Activated naive CD8-positive, alpha-beta T cell treated with anti-CD3 and anti-CD28 coated beads for 36 hours (primary cell): Measurements from ENCODE around the gene CC2D1A. TPM values are rescaled to one million over a fixed set of nuclear protein-coding genes. Genes with fewer than 3 reads are reported as not detected.

ENCODE experiments used
- DNase-seq: peaks from one replicate; pipeline ENCODE4 v3.0.0; 2021
- H3K27ac Mint-ChIP-seq: one replicate; pipeline ENCODE4 v1.8.0; 2022; ENCODE audit warnings: mild to moderate bottlenecking, moderate library complexity, mixed read lengths
- H3K27me3 Mint-ChIP-seq: one replicate; pipeline ENCODE4 v1.8.0; 2022; ENCODE audit warnings: mild to moderate bottlenecking, mixed read lengths
- H3K36me3 Mint-ChIP-seq: one replicate; pipeline ENCODE4 v1.8.0; 2021; ENCODE audit warnings: mild to moderate bottlenecking, mixed read lengths
- H3K4me1 Mint-ChIP-seq: one replicate; pipeline ENCODE4 v1.8.0; 2021; ENCODE audit warnings: mixed read lengths
- H3K4me3 Mint-ChIP-seq: one replicate; pipeline ENCODE4 v1.8.0; 2022; ENCODE audit warnings: mild to moderate bottlenecking, moderate library complexity, mixed read lengths
- H3K9me3 Mint-ChIP-seq: one replicate; pipeline ENCODE4 v1.8.0; 2022; ENCODE audit warnings: mixed read lengths
- total RNA-seq, 2 experiments: library from RNA; stranded (reverse); gene quantifications; one replicate each; pipeline ENCODE4 v1.2.3, GENCODE V29; 2021

The CC2D1A gene
- total RNA-seq, 2 experiments from 2014 or later: 24.4 to 25.0 TPM

DNA sequence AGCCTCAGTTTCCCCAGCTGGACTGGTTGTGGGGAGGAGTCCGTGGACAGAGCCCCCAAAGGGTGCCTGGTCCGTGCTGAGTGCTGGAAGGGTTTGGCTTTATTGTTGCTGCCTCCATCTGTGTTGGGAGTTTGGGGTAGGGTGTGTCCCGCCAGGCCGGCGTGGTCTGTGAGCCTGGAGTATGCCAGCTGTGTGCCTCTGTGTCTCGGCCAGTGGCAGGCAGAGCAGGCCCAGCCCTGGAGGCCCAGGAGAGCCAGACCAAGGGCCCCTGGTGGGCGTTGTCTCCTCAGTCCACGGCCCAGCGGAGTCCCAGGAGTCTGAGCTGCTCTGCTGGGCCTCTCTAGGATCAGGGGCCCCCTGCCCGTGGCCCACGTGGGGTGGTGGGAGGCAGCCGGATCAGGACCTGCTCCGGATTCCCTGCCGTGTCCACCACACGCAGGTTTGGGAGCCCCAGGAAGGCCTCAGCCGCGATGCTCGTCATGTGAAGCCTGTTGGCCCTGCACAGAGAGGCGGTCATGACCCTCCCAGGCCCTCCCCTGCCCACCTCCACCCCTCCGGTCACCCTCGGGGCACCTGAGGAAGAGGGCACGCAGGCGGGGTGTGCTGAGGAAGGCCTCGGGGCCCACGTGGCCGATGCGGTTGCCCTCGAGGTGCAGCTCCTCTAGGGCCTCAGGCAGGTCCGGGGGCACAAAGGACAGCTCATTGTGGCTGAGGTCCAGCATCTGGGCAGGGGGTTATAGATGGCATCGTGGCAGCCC is 25.6 kb downstream of the CC2D1A start:
- Mint-ChIP-seq H3K4me1 (no peaks in the 10 kb centered on the region), H3K36me3 (peaks cover 9% of the 10 kb centered on the region), H3K9me3 (no peaks in the 10 kb centered on the region), H3K4me3 (no peak overlapping the region), H3K27ac (no peak overlapping the region), H3K27me3 (peaks cover 7% of the 10 kb centered on the region)
- no peak for DNase-seq

DNA sequence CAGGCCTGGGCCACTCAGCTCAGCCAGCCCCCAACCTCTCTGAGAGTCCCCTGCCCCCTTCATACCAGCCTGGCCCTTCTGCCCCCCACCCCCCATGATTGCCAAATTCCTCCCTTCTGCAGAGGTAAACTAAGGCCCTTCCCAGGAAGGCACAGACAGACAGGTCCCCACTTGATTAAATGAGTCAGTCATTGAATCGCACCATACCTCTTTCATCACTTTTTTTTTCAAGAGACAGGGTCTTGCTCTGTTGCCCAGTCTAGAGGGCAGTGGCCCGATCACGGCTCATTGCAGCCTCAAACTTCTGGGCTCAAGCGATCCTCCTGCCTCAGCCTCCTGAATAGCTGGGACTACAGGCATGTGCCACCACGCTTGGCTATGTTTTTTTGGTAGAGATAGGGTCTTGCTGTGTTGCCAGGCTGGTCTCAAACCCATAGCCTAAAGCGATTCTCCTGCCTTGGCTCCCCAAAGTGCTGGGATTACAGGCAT is 26.2 kb downstream of the CC2D1A start:
- Mint-ChIP-seq H3K9me3 (no peaks in the 10 kb centered on the region), H3K4me1 (no peaks in the 10 kb centered on the region), H3K27me3 (peaks cover 8% of the 10 kb centered on the region), H3K36me3 (peaks cover 6% of the 10 kb centered on the region), H3K27ac (no peak overlapping the region), H3K4me3 (no peak overlapping the region)
- no peak for DNase-seq

DNA sequence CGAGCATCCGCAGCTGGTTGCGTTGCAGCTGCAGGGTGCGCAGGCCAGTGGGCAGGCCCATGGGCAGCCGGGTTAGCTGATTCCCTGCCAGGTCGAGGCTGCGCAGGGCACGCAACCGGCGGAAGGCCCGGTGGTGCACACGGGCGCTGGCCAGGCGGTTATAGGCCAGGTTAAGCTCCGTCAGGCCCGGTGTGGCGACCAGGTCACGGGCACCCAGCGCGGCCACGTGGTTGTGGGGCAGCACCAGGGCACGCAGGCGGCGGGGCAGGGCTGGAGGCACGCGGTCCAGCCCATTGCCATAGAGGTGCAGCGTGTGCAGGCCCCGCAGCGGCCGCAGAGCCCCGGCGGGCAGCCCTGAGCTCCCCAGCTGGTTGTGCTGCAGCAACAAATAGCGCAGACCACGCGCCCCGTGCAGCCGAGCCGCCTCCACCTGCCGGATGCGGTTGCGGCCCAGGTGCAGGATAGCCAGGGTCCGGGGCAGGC is 27.0 kb downstream of the CC2D1A start:
- no peak overlapping the region for H3K4me3 Mint-ChIP-seq
- H3K27ac Mint-ChIP-seq: no peak overlapping the region
- H3K36me3 Mint-ChIP-seq: peaks cover 4% of the 10 kb centered on the region
- H3K4me1 Mint-ChIP-seq: no peaks in the 10 kb centered on the region
- no peaks in the 10 kb centered on the region for H3K9me3 Mint-ChIP-seq
- DNase-seq: no peak
- H3K27me3 Mint-ChIP-seq: peaks cover 14% of the 10 kb centered on the region

DNA sequence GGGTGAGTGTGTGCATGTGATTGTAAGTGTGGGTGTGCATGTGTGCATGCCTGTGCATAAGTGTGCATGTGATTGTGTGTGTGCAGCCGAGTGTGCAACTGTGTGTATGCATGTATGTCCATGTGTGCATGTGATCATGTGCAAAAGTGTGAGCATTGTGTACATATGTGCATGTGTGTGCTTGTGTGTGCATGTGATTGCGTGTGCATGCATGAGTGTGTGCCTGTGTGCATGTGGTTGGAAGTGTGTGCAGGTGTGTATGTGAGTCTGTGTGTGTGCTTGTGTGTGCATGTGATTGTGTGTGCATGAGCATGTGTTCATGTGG is 28.7 kb downstream of the CC2D1A start:
- DNase-seq: no peak
- H3K27me3 Mint-ChIP-seq: peaks cover 14% of the 10 kb centered on the region
- no peak overlapping the region for H3K4me3 Mint-ChIP-seq
- no peaks in the 10 kb centered on the region for H3K36me3 Mint-ChIP-seq
- H3K27ac Mint-ChIP-seq: no peak overlapping the region
- H3K4me1 Mint-ChIP-seq: no peaks in the 10 kb centered on the region
- H3K9me3 Mint-ChIP-seq: no peaks in the 10 kb centered on the region

DNA sequence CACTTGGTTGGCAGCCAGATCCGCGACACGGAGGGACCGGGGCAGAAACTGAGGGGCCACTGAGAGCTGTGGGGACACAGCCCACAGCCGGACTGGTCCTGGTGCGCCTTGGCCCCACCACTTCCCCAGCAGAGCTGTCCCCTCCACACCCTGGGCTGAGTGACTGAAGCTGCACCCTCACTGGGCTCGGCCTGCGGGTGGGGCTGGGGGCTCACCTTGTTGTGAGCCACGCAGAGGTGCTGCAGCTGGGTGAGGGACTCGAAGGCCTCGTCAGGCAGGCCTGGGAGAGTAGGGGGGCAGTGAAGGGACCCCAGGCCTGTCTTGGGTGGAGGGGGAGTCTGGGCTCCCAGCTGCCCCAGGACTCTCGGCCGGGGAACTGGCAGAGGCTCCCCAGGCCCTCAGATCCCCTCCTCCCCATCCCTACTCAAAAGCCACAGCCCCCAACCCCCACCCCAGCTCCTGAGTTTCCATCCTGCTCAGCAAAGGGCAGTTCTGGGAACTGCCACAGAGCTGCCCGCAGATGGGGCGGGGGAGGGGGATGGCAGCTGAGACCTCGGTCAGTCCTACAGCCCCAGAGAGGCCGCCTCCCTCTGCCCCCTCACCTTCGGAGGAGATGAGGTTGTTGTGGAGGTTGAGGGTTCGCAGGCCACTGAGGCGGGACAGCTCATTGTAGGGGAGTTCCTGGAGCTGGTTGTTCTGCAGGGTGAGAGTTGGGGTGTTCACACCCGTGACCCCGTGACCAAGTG is 29.9 kb downstream of the CC2D1A start:
- Mint-ChIP-seq H3K36me3 (no peaks in the 10 kb centered on the region), H3K27ac (no peak overlapping the region), H3K4me3 (no peak overlapping the region), H3K27me3 (peaks cover 14% of the 10 kb centered on the region), H3K9me3 (no peaks in the 10 kb centered on the region), H3K4me1 (no peaks in the 10 kb centered on the region)
- no peak for DNase-seq

DNA sequence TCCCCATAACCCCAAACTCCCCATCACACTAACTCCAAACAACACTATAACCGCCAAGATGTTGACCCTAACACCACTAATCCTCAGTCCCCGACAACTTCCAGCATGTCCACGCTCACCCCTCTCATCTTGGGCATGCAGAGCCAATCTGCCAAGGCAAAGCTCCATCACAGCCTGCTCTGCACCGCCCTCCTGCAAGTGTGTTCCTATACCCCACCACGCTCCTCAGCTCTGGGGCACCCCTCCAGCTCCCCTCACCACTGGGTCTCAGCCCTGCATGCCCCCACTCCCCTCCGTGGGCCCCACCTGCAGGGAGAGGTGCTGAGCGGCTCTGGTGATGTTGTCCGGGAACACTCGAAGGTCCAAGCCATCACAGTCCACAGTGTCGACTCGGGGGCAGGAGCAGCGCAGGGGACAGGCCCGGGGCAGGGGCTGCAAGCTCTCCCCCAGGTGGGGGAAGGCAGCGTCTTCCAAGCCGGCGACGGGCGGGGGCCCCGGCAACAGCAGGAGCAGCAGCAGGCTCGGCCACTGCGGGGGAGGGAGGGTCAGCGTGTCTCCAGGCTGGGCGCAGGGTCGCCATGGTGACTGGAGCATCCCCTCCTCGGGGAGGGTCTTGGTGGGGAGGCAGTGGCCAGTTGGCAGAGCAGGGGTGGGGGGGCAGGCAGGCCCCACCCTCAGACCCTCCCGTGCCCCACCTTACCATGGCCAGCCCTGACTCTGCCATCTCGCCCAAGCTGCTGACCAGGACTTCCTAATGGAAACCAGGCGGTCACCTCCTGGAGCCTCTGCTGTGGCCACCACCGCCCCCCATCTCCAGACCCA is 31.7 kb downstream of the CC2D1A start:
- no peak overlapping the region for H3K4me3 Mint-ChIP-seq
- no peak overlapping the region for H3K27ac Mint-ChIP-seq
- no peaks in the 10 kb centered on the region for H3K4me1 Mint-ChIP-seq
- no peaks in the 10 kb centered on the region for H3K9me3 Mint-ChIP-seq
- peaks cover 14% of the 10 kb centered on the region for H3K27me3 Mint-ChIP-seq
- no peaks in the 10 kb centered on the region for H3K36me3 Mint-ChIP-seq
- no peak for DNase-seq

DNA sequence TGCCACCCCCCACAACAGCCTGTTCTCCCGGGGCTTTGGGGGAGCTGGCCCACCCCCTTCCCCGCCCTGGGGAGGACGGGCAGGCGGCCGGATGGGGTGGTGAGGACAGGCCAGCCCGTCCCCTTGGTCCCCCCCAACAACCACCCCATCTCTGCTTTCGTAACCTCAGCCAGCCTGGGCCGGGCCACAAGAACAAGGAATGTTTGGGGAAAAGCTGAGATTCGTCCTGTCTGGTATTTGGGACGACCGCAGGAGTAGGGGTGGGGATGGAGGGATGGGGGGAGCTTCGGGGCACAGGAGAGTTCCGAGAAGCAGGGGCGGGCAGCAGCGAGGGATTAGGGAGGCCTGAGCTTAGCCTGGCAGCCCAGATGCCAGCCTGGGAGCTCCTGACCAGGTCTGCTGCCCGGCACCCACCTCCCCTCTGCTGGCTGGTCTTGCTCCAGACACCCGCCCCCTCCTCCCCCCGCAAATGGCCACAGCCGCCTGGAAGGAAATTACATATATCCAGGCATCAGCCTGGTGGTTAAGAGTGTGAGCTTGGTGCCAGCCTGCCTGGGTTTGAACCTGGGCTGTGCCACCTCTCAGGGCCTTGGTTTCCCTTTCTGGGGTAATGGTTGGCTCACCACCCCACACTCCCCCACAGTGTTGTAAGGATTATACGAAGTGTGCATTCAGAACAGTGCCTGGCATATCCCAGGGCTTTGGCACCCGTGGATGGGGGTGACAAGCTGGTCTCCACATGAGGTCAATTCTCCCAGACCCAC is 32.5 kb downstream of the CC2D1A start, which contains the start of gene PODNL1:
PODNL1 (minus strand) TSS at position 117 of the 764 bp plus-strand sequence. CDS start 236 bp downstream, outside the sequence.
- peaks cover 12% of the 10 kb centered on the region for H3K27me3 Mint-ChIP-seq
- no peaks in the 10 kb centered on the region for H3K36me3 Mint-ChIP-seq
- no peak within 1 kb of the TSS for H3K27ac Mint-ChIP-seq
- H3K4me3 Mint-ChIP-seq: no peak within 1 kb of the TSS
- H3K4me1 Mint-ChIP-seq: no peaks in the 10 kb centered on the region
- DNase-seq: no peak
- no peaks in the 10 kb centered on the region for H3K9me3 Mint-ChIP-seq

DNA sequence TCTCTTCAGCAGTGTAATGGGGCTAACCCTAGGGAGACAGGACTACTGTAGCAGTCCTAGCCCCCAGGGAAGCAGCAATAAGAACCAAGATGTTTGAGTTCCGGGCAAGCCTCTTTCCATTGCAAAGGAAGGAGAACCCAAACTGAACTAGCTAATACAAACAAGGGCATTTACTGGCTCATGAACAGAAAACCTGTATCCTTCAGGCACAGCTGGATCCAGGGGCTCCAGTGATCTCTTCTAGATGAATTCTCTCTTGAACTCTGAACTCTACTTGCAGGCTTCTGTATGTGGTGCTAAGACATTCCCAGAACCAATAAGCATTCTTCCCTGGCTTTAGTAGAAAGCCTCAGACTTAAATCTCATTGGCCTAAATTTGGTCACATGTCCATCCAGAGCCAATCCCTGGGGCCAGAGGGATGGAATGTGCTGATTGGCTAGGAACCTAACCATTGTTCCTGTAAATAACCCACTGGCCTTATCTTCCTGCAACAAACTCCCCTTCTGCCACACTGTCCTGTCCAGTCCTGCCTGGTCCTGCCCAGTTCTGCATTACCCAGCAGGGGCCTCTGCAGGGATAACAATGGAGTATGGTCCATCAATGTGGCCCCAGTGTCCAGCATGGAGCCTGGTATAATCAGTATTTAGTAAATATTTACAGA is 36.2 kb downstream of the CC2D1A start:
- H3K4me3 Mint-ChIP-seq: no peak overlapping the region

DNA sequence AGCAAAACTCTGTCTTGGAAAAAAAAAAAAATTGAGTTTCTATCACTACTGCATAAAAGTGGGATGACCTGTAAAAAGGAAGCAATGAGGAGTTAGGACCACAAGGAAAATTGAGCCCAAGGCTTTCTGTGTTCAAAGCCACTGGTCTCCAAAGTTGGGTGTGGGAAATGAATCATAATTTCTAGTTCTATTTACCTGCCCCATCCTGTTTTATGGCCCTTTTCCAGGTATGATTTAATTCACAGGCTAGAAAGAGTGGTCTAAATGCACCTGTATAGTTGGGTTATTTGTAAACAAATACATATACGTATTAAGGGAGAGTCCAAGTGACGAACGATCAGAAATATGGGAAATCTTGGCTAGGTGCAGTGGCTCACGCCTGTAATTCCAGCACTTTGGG is 40.4 kb downstream of the CC2D1A start:
- no peaks in the 10 kb centered on the region for H3K4me1 Mint-ChIP-seq
- no peaks in the 10 kb centered on the region for H3K9me3 Mint-ChIP-seq
- no peak overlapping the region for H3K4me3 Mint-ChIP-seq
- no peak for DNase-seq
- no peaks in the 10 kb centered on the region for H3K36me3 Mint-ChIP-seq
- no peaks in the 10 kb centered on the region for H3K27me3 Mint-ChIP-seq
- H3K27ac Mint-ChIP-seq: no peak overlapping the region

More for the DNA sequence above, 36.2 kb downstream of the CC2D1A start:
- Mint-ChIP-seq H3K36me3 (no peaks in the 10 kb centered on the region), H3K4me1 (no peaks in the 10 kb centered on the region), H3K27me3 (peaks cover 7% of the 10 kb centered on the region), H3K9me3 (no peaks in the 10 kb centered on the region), H3K27ac (no peak overlapping the region)
- DNase-seq: no peak

DNA sequence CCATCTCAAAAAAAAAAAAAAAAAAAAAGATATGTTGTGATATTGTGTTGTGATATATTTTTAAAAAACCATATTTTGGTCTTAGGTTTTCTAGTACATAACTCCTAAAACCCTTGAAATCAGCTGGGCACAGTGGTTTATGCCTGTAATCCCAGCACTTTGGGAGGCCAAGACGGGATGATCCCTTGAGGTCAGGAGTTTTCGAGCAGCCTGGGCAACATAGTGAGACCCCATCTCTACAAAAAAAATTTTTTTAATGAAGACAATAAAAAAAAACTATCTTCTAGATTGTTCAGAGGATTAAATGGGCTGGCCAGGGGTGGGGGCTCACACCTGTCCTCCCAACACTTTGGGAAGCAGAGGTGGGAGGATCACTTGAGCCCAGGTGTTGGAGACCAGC is 45.0 kb downstream of the CC2D1A start:
- peaks cover 3% of the 10 kb centered on the region for H3K36me3 Mint-ChIP-seq
- DNase-seq: no peak
- peaks cover 9% of the 10 kb centered on the region for H3K4me1 Mint-ChIP-seq
- H3K27ac Mint-ChIP-seq: no peak overlapping the region
- H3K9me3 Mint-ChIP-seq: no peaks in the 10 kb centered on the region
- H3K4me3 Mint-ChIP-seq: no peak overlapping the region
- no peaks in the 10 kb centered on the region for H3K27me3 Mint-ChIP-seq

DNA sequence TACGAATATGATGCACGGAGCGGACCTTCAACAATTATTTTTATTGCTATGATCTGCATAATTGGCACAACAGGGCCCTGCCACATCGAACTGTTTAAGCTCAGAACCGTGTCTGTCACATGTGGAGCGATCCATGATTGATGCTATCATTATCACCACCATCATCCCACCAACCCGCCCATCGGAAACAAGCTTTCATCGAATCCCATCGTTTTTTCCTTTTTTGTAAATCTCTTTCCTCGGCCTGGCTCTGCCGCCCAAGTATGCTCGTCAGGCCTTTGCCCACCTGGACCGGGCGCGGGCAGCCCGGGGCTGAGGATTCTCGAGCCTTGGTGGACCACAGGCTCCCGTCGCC is 45.8 kb downstream of the CC2D1A start:
- Mint-ChIP-seq H3K36me3 (peaks cover 3% of the 10 kb centered on the region), H3K4me1 (peaks cover 9% of the 10 kb centered on the region), H3K27me3 (no peaks in the 10 kb centered on the region), H3K9me3 (no peaks in the 10 kb centered on the region), H3K27ac (peak overlapping the region; percentile 90), H3K4me3 (peak overlapping the region; percentile 97)
- DNase-seq: no peak

DNA sequence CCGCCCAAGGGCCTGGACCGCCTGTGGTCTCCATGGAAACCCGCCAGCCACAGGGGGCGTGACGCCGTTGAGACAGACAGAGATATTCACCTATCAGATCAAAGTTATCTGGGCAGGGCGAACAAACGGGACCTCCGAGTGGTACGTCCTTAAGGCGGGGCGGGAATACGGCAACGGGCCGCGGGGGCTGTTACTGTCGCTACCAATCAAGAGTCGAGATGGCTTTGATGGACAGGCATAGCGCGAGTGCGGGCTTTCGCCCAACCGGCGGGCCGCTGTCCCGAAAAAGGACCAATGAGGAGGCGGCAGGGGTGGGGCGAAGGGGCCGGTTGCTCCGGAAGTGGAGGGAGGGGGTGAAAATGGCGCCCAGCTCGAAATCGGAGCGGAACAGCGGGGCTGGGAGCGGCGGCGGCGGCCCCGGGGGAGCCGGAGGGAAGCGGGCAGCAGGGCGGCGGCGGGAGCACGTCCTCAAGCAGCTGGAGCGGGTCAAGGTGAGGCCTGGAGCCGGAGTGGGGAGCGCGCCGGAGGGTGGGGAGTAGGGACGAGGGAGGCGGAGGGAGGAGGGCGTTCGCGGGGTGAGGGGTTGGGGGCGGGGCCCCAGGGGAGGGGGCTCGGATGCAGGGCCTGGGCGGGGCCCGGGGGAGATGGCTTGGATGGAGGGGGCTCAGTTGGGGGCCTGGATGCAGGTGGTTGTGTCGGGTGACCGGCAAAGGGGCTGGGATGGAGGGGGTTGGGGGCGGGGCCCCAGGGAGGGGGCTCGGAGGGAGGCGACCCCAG is 46.3 kb downstream of the CC2D1A start, which contains the start of gene DCAF15:
DCAF15 (plus strand) TSS at position 356 of the 777 bp plus-strand sequence; CDS start at position 360, 4 bp downstream.
- H3K27me3 Mint-ChIP-seq: no peaks in the 10 kb centered on the region
- H3K4me1 Mint-ChIP-seq: peaks cover 9% of the 10 kb centered on the region
- peak within 1 kb of the TSS; percentile 90 for H3K27ac Mint-ChIP-seq
- H3K9me3 Mint-ChIP-seq: no peaks in the 10 kb centered on the region
- DNase-seq: peak; percentile 99
- peaks cover 3% of the 10 kb centered on the region for H3K36me3 Mint-ChIP-seq
- peak within 1 kb of the TSS; percentile 97 for H3K4me3 Mint-ChIP-seq

DNA sequence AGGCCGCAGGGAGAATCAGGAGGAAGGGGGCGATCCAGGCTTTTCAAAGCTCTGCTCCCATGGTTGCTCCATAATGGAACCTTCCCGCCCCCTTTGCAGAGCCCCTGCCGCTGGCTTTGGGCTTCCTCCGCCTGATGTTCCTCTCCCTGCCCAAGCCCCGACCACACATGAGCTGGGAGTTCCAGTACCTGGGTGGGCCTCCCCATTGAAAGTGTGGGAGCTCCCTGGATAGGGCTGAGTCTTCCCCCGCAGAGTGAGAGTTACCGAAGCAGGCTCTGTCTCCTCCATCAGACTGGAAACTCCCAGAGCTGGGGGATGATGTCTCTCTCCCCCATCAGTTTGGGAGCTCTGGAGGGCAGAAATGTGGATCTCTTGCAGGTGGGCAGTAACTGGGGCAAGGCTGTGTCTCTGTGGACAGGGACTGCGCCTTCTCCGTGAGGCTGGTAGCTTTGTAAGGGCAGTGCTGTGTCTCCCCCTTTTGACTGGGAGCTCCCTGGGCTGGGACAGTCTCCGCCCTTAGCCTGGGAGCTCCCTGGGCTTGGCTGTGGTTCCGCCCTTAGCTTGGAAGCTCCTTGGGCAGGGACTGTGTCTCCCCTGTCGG is 47.0 kb downstream of the CC2D1A start:
- peaks cover 9% of the 10 kb centered on the region for H3K4me1 Mint-ChIP-seq
- H3K4me3 Mint-ChIP-seq: peak overlapping the region; percentile 97
- H3K9me3 Mint-ChIP-seq: no peaks in the 10 kb centered on the region
- H3K36me3 Mint-ChIP-seq: peaks cover 3% of the 10 kb centered on the region
- DNase-seq: no peak
- H3K27ac Mint-ChIP-seq: peak overlapping the region; percentile 78
- no peaks in the 10 kb centered on the region for H3K27me3 Mint-ChIP-seq
